Stimulated activated CD4-positive, alpha-beta T cell treated with anti-CD3 and anti-CD28 coated beads, Interleukin-2, amount 100 ng/mL, for 4 hours (primary cell): ENCODE data around the gene RELCH.

Experiments used
- DNase-seq: peaks from one replicate; pipeline ENCODE4 v3.0.0-alpha.2; 2020; ENCODE audit warnings: low read depth

Gene RELCH

GRCh38 chr18:62262061-62262460, 75.0 kb downstream of the RELCH start:
- DNase-seq = no peak

GRCh38 chr18:62264984-62265383, 77.9 kb downstream of the RELCH start:
- DNase-seq = no peak

GRCh38 chr18:62277045-62277444, 90.0 kb downstream of the RELCH start:
- no peak for DNase-seq

GRCh38 chr18:62279561-62279960, 92.5 kb downstream of the RELCH start:
- DNase-seq = no peak

- DNase-seq = no peak
Observed at GRCh38 chr18:62280058-62280457, 93.0 kb downstream of the RELCH start.

GRCh38 chr18:62280786-62281185, 93.7 kb downstream of the RELCH start:
- DNase-seq = no peak

GRCh38 chr18:62281684-62282083, 94.6 kb downstream of the RELCH start:
- DNase-seq = no peak

GRCh38 chr18:62282188-62282629, 95.2 kb downstream of the RELCH start:
- DNase-seq = no peak

- no peak for DNase-seq
Observed at GRCh38 chr18:62284637-62285036, 97.6 kb downstream of the RELCH start.

GRCh38 chr18:62285281-62285680, 98.2 kb downstream of the RELCH start:
- DNase-seq = no peak

GRCh38 chr18:62287781-62288664, 101.0 kb downstream of the RELCH start:
- no peak for DNase-seq

GRCh38 chr18:62288665-62289008, 101.6 kb downstream of the RELCH start:
- no peak for DNase-seq

GRCh38 chr18:62289047-62289446, 102.0 kb downstream of the RELCH start:
- no peak for DNase-seq

GRCh38 chr18:62294073-62294472, 107.0 kb downstream of the RELCH start:
- DNase-seq = no peak

- no peak for DNase-seq
Observed at GRCh38 chr18:62300359-62300963, 113.4 kb downstream of the RELCH start.

- DNase-seq = no peak
Observed at GRCh38 chr18:62301322-62301721, 114.3 kb downstream of the RELCH start.

GRCh38 chr18:62312851-62313250, 125.8 kb downstream of the RELCH start:
- no peak for DNase-seq

- DNase-seq = no peak
Observed at GRCh38 chr18:62318228-62319180, 131.4 kb downstream of the RELCH start.

GRCh38 chr18:62321201-62321600, 134.1 kb downstream of the RELCH start:
- no peak for DNase-seq

- no peak for DNase-seq
Observed at GRCh38 chr18:62323483-62324180, 136.6 kb downstream of the RELCH start.

- DNase-seq = no peak
Observed at GRCh38 chr18:62324181-62324828, 137.2 kb downstream of the RELCH start.
